SU-DHL-6 (cell line): ENCODE data around the gene ABCB9.

Experiments used
- H2AFZ ChIP-seq: fragments of 200-600 bp; sonication (generic); 2 replicates; pipeline ENCODE4 v1.6.1; 2014; ENCODE audit warnings: low read depth, mild to moderate bottlenecking, moderate library complexity, mixed read lengths, antibody characterized with exemption, low read length; ENCODE audit not compliant: severe bottlenecking
- H3F3A ChIP-seq: fragments of 200-600 bp; shearing (Covaris generic); 2 replicates; pipeline ENCODE4 v1.6.0; 2016; ENCODE audit warnings: antibody characterized with exemption, mild to moderate bottlenecking; ENCODE audit not compliant: insufficient read depth
- H3K27ac ChIP-seq: fragments of 200-600 bp; sonication (generic); 2 replicates; pipeline ENCODE4 v1.5.1; 2016; ENCODE audit warnings: low read depth, mild to moderate bottlenecking, low read length, moderate library complexity, mixed read lengths
- H3K27me3 ChIP-seq: fragments of 200-600 bp; sonication (generic), shearing (Covaris generic); 2 replicates; pipeline ENCODE4 v1.6.0; 2014; ENCODE audit warnings: mild to moderate bottlenecking, low read length
- H3K36me3 ChIP-seq: fragments of 200-600 bp; sonication (generic); 2 replicates; pipeline ENCODE4 v1.6.1; 2014; ENCODE audit warnings: mild to moderate bottlenecking, low read length, mixed read lengths
- H3K4me2 ChIP-seq: fragments of 300-600, 200-600 bp; shearing (Covaris generic), sonication (generic); 2 replicates; pipeline ENCODE4 v1.6.0; 2014; ENCODE audit warnings: low read length, low read depth, mild to moderate bottlenecking; ENCODE audit not compliant: poor library complexity, severe bottlenecking
- H3K4me3 ChIP-seq: fragments of 200-600 bp; sonication (generic); 2 replicates; pipeline ENCODE4 v1.5.1; 2014; ENCODE audit warnings: antibody characterized with exemption, low read length, mild to moderate bottlenecking, mixed read lengths; ENCODE audit not compliant: insufficient read depth, poor library complexity, severe bottlenecking
- H3K79me2 ChIP-seq: fragments of 200-600 bp; sonication (generic); 2 replicates; pipeline ENCODE4 v1.6.1; 2014; ENCODE audit warnings: mild to moderate bottlenecking, low read length, moderate library complexity; ENCODE audit not compliant: insufficient read depth
- H3K9ac ChIP-seq: fragments of 200-600 bp; sonication (generic); 2 replicates; pipeline ENCODE4 v1.7.0; 2014; ENCODE audit warnings: mild to moderate bottlenecking, low read length
- H3K9me2 ChIP-seq: fragments of 200-600 bp; sonication (generic); replicated peaks from 2 replicates; pipeline ENCODE4 v1.6.1; 2014; ENCODE audit warnings: low read length; ENCODE audit not compliant: insufficient read depth
- H3K9me3 ChIP-seq: fragments of 200-600 bp; sonication (generic); 2 replicates; pipeline ENCODE4 v1.6.1; 2014; ENCODE audit warnings: low read length, mixed read lengths; ENCODE audit not compliant: insufficient read depth
- H4K20me1 ChIP-seq: fragments of 200-600 bp; sonication (generic); 2 replicates; pipeline ENCODE4 v1.6.1; 2014; ENCODE audit warnings: low read depth, mild to moderate bottlenecking, antibody characterized with exemption, low read length, moderate library complexity, mixed read lengths
- EZH2phosphoT487 ChIP-seq: fragments of 200-600 bp; sonication (generic), shearing (Covaris generic); conservative IDR thresholded peaks from 2 replicates; pipeline ENCODE4 v1.6.1; 2018; ENCODE audit warnings: mild to moderate bottlenecking, antibody characterized with exemption, low read length, moderate library complexity, mixed read lengths
- TF ChIP-seq, protein P1 (sequence below): fragments of 200-600 bp; sonication (generic); IDR thresholded peaks from one replicate; pipeline ENCODE4 v1.5.1; 2017; ENCODE audit warnings: antibody characterized with exemption, mild to moderate bottlenecking, low read length, moderate library complexity; ENCODE audit not compliant: insufficient read depth, poor library complexity, severe bottlenecking

ABCB9 gene

DNA sequence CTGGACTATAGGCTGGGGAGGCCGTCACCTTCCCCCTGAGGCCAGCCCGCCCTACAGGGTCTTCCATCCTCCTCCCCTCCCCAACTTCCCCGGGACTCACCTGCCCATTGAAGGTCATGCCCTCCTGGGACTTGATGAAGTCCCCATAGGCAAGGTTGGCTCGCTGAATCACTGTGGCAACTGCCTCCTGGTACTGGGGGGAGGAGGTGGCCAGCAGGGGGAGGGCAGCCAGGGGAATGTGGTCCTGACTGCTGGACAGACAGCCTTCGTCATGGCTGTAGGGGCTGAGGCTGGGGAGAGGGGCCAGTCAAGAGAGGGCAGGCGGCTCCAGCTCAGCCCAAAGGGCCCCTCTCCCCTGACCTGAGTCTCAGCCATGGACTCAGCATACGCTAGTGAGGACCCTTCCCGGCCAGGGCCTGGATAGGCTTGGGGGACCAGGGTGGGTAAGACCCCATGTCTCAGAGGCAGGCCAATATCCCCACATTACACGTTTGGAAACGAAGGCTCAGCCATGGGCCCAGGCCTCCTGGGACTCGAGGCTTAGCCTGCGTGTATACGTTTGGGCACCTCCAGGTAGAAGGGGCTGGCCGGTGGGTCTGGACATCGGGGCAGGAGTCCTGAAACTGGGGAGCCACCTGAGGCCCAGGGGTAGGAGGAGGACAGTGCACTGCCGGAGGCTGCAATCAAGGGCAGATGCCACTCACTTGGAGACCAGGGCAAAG, 30.5 kb upstream of the ABCB9 start:
- H3K4me2 ChIP-seq, result no peak overlapping the region
- H3K36me3 ChIP-seq, result no peaks in the 10 kb centered on the region
- no peaks in the 10 kb centered on the region for H3K27me3 ChIP-seq
- H3K9me3 ChIP-seq, result no peaks in the 10 kb centered on the region
- no peak overlapping the region for H3K9ac ChIP-seq
- no peak overlapping the region for H2AFZ ChIP-seq
- H3K27ac ChIP-seq, result no peak overlapping the region
- no peaks in the 10 kb centered on the region for H3K9me2 ChIP-seq
- no peaks in the 10 kb centered on the region for H3K79me2 ChIP-seq
- no peak for TF ChIP-seq EZH2phosphoT487
- TF ChIP-seq, protein P1, sequence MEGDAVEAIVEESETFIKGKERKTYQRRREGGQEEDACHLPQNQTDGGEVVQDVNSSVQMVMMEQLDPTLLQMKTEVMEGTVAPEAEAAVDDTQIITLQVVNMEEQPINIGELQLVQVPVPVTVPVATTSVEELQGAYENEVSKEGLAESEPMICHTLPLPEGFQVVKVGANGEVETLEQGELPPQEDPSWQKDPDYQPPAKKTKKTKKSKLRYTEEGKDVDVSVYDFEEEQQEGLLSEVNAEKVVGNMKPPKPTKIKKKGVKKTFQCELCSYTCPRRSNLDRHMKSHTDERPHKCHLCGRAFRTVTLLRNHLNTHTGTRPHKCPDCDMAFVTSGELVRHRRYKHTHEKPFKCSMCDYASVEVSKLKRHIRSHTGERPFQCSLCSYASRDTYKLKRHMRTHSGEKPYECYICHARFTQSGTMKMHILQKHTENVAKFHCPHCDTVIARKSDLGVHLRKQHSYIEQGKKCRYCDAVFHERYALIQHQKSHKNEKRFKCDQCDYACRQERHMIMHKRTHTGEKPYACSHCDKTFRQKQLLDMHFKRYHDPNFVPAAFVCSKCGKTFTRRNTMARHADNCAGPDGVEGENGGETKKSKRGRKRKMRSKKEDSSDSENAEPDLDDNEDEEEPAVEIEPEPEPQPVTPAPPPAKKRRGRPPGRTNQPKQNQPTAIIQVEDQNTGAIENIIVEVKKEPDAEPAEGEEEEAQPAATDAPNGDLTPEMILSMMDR, result no peak
- H3F3A ChIP-seq, result no peaks in the 10 kb centered on the region
- no peaks in the 10 kb centered on the region for H4K20me1 ChIP-seq
- H3K4me3 ChIP-seq, result no peak overlapping the region

DNA sequence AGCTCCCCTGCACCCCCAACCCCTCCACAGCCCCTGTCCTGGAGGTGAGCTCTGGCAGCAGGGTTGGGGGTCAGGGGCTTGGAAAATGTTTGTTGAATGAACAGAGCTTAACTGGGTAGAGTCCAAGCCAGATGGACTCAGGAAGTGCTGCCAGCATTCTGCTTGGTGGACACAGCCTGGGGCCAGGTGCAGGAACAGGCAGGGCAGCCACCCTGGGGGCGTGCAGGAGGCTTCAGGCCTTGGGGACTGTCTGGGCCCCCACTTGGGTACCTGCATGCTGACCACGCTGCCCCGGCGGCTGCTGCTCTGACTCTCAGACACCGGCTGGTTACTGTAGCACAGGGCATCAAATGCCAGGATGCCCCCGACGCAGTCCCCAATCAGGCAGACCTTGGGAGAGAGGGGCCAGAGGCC, 29.9 kb upstream of the ABCB9 start:
- H3F3A ChIP-seq, result no peaks in the 10 kb centered on the region
- H4K20me1 ChIP-seq, result no peaks in the 10 kb centered on the region
- no peak overlapping the region for H3K4me2 ChIP-seq
- H3K9me3 ChIP-seq, result no peaks in the 10 kb centered on the region
- no peak overlapping the region for H2AFZ ChIP-seq
- no peaks in the 10 kb centered on the region for H3K36me3 ChIP-seq
- no peak overlapping the region for H3K9ac ChIP-seq
- no peak for TF ChIP-seq EZH2phosphoT487
- TF ChIP-seq, protein P1, result no peak
- no peaks in the 10 kb centered on the region for H3K9me2 ChIP-seq
- no peaks in the 10 kb centered on the region for H3K27me3 ChIP-seq
- no peak overlapping the region for H3K27ac ChIP-seq
- H3K4me3 ChIP-seq, result no peak overlapping the region
- H3K79me2 ChIP-seq, result no peaks in the 10 kb centered on the region

DNA sequence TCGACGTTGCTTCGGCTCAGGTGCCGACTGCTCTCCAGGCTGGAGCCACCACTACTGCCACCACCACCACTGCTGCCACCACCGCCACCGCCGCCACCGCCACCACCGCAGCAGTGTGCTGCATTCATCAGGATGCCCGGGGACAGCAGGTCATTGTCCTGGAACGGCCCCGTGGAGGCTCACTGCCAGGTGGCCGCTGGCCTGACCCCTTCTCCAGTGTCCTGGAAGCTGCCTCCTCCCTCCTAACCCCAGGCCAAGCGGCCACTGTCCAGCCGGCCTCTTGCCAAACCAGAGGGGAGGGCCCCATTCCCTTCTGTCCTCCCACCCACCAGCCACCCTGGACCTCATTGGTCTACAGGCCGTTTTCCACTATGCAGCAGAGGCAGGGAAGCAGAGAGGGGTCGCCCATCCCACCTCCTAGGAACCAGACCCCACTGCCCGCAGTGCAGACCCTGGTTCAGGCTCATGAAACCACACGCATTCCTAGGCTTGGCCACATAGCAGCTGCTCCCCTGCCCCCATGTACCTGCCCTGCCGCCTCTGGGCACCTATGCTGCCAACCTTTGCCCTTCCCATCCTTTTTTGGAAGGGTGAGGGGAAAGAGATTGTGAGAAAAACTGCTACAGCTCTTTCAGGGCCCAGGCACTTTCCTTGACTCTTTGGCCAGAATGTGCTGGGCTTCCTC, 29.4 kb upstream of the ABCB9 start:
- Histone ChIP-seq H3K9me3 (no peaks in the 10 kb centered on the region), H3K4me2 (no peak overlapping the region), H4K20me1 (no peaks in the 10 kb centered on the region), H3K36me3 (no peaks in the 10 kb centered on the region), H3F3A (no peaks in the 10 kb centered on the region), H2AFZ (no peak overlapping the region), H3K9me2 (no peaks in the 10 kb centered on the region), H3K79me2 (no peaks in the 10 kb centered on the region), H3K4me3 (no peak overlapping the region), H3K27ac (no peak overlapping the region), H3K27me3 (no peaks in the 10 kb centered on the region), H3K9ac (no peak overlapping the region)
- TF ChIP-seq, protein P1, result no peak
- no peak for TF ChIP-seq EZH2phosphoT487
